Fibroblast of the aortic adventitia (primary cell): ENCODE results near the gene ARID5B. TPM values are rescaled to one million over a fixed set of nuclear protein-coding genes. Genes with fewer than 3 reads are reported as not detected.

ENCODE experiments used
- DNase-seq: peaks from one replicate; pipeline ENCODE4 v3.0.0-alpha.2; 2010; ENCODE audit warnings: low read depth
- H3K4me3 ChIP-seq: 2 replicates; pipeline ENCODE4 v1.5.1; 2011; ENCODE audit warnings: low read depth, mild to moderate bottlenecking, control low read depth, low read length, moderate library complexity
- CTCF ChIP-seq: IDR thresholded peaks from 2 replicates; pipeline ENCODE4 v1.5.1; 2011; ENCODE audit warnings: mild to moderate bottlenecking, low read length, control low read depth, inconsistent platforms; ENCODE audit not compliant: insufficient read depth
- total RNA-seq: library from RNA; depleted of rRNA; stranded (reverse); fragments of >200 nt; gene quantifications from 2 replicates; pipeline ENCODE4 v1.2.3, GENCODE V29; 2012; ENCODE audit warnings: low replicate concordance

Gene ARID5B
- total RNA-seq, 1 donor = 87.9 TPM

- no peak overlapping the region for H3K4me3 ChIP-seq
- no peak for TF ChIP-seq CTCF
- no peak for DNase-seq
Observed at GRCh38 chr10:61870526-61870895, 31.0 kb upstream of the ARID5B start.

GRCh38 chr10:61871487-61871886, 30.0 kb upstream of the ARID5B start:
- no peak for TF ChIP-seq CTCF
- no peak for DNase-seq
- no peak overlapping the region for H3K4me3 ChIP-seq

- TF ChIP-seq CTCF = no peak
- DNase-seq = no peak
- H3K4me3 ChIP-seq = no peak overlapping the region
Observed at GRCh38 chr10:61877887-61878739, 23.4 kb upstream of the ARID5B start.

GRCh38 chr10:61878740-61879068, 22.8 kb upstream of the ARID5B start:
- no peak overlapping the region for H3K4me3 ChIP-seq
- no peak for TF ChIP-seq CTCF
- no peak for DNase-seq

- H3K4me3 ChIP-seq = no peak overlapping the region
- DNase-seq = no peak
- no peak for TF ChIP-seq CTCF
Observed at GRCh38 chr10:61882621-61883370, 18.7 kb upstream of the ARID5B start.

- no peak for TF ChIP-seq CTCF
- no peak for DNase-seq
- no peak overlapping the region for H3K4me3 ChIP-seq
Observed at GRCh38 chr10:61883371-61884025, 18.0 kb upstream of the ARID5B start.
